Measurements from ENCODE around the gene FSCN2. TPM values are rescaled to one million over a fixed set of nuclear protein-coding genes. Genes with fewer than 3 reads are reported as not detected.
A peak's percentile ranks its signal among the peaks of the same experiment; 100 is the strongest.

FSCN2 gene
- total and polyA plus RNA-seq, 2 donors from 2014 or later, result 0.26 to 3.8 TPM

DNA sequence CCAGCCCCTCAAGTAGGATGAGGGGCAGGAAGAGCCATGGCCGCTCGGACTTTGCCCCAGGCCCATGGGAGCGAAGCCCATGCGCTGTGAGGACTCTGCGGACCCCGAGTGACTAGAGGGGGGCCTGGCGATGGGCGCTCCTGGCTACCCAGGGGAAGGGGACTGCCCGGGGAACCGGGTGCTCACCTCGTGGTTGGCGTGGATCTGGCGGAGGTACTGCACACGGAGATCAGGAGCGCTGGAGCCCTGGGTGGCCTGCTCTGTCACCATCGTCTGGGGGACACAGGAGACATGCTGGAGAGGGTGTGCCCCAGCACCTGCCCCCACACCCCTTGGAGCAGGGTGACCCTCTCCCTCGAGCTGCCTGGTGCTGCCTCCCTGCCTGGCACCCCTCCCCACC is 12.9 kb downstream of the FSCN2 start:
- no peaks in the 10 kb centered on the region for H3K9me3 ChIP-seq (ENCODE audit: control insufficient read depth in 2 of 3, insufficient read depth in 1 of 3, low read length in 3 of 3)
- no peak overlapping the region for H3K9ac ChIP-seq (ENCODE audit: low read length in 3 of 3)
- intact Hi-C loops (cut with DNase I), result no loop called here
- H3K36me3 ChIP-seq (ENCODE audit: control insufficient read depth in 2 of 3, insufficient read depth in 3 of 3, low read length in 3 of 3), result peaks cover 0 to 11% (median 4%) of the 10 kb centered on the region in 3 donors
- peaks cover 0 to 5% (median 0%) of the 10 kb centered on the region in 3 donors for H3K4me1 ChIP-seq (ENCODE audit: control insufficient read depth in 2 of 3, insufficient read depth in 2 of 3, low read depth in 1 of 3, low read length in 3 of 3)
- FAIRE-seq, result no peak
- peaks cover 2% of the 10 kb centered on the region for H3K27me3 ChIP-seq (ENCODE audit: control insufficient read depth, insufficient read depth, low read length)
- no peak overlapping the region for H3K27ac ChIP-seq (ENCODE audit: low read depth in 2 of 2, low read length in 2 of 2)
- TF ChIP-seq, protein P1, sequence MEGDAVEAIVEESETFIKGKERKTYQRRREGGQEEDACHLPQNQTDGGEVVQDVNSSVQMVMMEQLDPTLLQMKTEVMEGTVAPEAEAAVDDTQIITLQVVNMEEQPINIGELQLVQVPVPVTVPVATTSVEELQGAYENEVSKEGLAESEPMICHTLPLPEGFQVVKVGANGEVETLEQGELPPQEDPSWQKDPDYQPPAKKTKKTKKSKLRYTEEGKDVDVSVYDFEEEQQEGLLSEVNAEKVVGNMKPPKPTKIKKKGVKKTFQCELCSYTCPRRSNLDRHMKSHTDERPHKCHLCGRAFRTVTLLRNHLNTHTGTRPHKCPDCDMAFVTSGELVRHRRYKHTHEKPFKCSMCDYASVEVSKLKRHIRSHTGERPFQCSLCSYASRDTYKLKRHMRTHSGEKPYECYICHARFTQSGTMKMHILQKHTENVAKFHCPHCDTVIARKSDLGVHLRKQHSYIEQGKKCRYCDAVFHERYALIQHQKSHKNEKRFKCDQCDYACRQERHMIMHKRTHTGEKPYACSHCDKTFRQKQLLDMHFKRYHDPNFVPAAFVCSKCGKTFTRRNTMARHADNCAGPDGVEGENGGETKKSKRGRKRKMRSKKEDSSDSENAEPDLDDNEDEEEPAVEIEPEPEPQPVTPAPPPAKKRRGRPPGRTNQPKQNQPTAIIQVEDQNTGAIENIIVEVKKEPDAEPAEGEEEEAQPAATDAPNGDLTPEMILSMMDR (IDR thresholded peaks at IDR 0.05; ENCODE audit: borderline replicate concordance, extremely low read depth, insufficient read depth), result no peak
- no peak overlapping the region for H3K4me3 ChIP-seq (ENCODE audit: low read length in 3 of 3)
- DNase-seq, result peak in 2 of 5 donors; percentile 39 to 64

DNA sequence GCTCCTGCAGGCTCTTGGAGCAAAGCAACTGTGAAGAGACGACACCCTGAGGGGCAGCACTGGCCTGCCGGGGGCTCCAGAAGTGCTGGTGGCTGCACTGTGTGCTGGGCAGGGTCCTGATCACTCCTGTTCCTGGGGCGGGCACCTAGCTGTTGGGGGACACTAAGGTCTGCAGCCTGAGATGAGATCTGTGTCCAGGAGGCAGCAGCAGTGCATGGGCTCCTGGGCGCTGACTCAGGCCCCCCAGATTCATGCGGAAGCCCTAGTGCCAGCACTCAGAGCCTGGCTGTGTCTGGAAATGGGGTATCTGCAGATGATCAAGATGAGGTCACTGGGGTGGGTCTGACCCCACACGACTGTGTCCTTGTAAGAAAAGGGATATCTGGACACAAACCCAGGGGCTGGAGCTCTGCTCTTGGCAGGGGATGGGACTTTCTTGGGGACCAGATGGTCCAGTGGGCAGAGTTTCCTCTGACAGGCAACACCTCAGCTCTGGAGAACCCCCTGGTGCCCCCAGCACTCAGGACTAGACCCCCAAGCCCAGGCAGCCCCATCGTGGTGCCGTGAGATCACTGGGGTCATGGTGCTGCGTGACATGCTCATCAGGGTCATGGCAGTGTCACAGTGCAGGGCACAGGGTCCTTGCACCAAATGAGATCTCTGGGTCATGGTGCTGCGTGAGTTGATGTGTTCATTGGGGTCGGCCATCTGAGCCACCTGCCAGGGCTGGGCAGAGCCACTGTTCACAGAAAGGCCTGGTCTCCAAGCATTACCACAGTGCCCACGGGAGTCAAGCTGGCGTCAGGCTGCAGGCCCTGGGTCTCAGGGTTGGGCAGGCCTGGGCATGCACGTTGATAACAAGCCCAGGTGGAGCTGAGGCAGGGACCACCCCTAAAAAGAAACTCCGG is 14.5 kb downstream of the FSCN2 start:
- Histone ChIP-seq H3K4me3 (ENCODE audit: low read length in 3 of 3) (no peak overlapping the region), H3K27ac (ENCODE audit: low read depth in 2 of 2, low read length in 2 of 2) (no peak overlapping the region), H3K9me3 (ENCODE audit: control insufficient read depth in 2 of 3, insufficient read depth in 1 of 3, low read length in 3 of 3) (no peaks in the 10 kb centered on the region), H3K9ac (ENCODE audit: low read length in 3 of 3) (no peak overlapping the region), H3K4me1 (ENCODE audit: control insufficient read depth in 2 of 3, insufficient read depth in 2 of 3, low read depth in 1 of 3, low read length in 3 of 3) (peaks cover 0 to under 1% (median 0%) of the 10 kb centered on the region in 3 donors), H3K36me3 (ENCODE audit: control insufficient read depth in 2 of 3, insufficient read depth in 3 of 3, low read length in 3 of 3) (peaks cover 0 to 11% (median 8%) of the 10 kb centered on the region in 3 donors), H3K27me3 (ENCODE audit: control insufficient read depth, insufficient read depth, low read length) (no peaks in the 10 kb centered on the region)
- intact Hi-C loops (cut with DNase I), result no loop called here
- peak in 1 of 5 donors; percentile 53 for DNase-seq
- FAIRE-seq, result no peak
- TF ChIP-seq, protein P1 (IDR thresholded peaks at IDR 0.05; ENCODE audit: borderline replicate concordance, extremely low read depth, insufficient read depth), result no peak

DNA sequence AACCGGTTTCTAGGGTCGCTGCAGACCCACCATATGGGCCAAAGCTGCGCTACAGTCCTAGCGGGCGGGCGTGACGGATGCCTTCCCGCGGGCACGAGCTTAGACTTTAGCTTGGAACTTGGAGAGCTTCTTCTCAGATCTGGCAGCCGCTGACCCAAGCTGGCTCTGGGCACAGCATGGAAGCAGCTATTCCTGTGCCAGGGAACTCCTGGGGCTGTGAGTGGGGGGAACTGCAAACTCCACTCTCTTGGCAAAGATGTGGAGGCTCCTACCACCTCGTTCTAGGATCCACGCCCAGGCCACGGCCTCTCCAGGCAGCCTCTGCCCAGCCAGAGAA is 15.1 kb downstream of the FSCN2 start:
- H3K9me3 ChIP-seq (ENCODE audit: control insufficient read depth in 2 of 3, insufficient read depth in 1 of 3, low read length in 3 of 3), result no peaks in the 10 kb centered on the region
- no peak for FAIRE-seq
- no peaks in the 10 kb centered on the region for H3K27me3 ChIP-seq (ENCODE audit: control insufficient read depth, insufficient read depth, low read length)
- intact Hi-C loops (cut with DNase I), result no loop called here
- no peak overlapping the region for H3K4me3 ChIP-seq (ENCODE audit: low read length in 3 of 3)
- no peak for DNase-seq
- TF ChIP-seq, protein P1 (IDR thresholded peaks at IDR 0.05; ENCODE audit: borderline replicate concordance, extremely low read depth, insufficient read depth), result no peak
- no peak overlapping the region for H3K27ac ChIP-seq (ENCODE audit: low read depth in 2 of 2, low read length in 2 of 2)
- H3K4me1 ChIP-seq (ENCODE audit: control insufficient read depth in 2 of 3, insufficient read depth in 2 of 3, low read depth in 1 of 3, low read length in 3 of 3), result no peaks in the 10 kb centered on the region
- H3K9ac ChIP-seq (ENCODE audit: low read length in 3 of 3), result no peak overlapping the region
- peaks cover 0 to 11% (median 8%) of the 10 kb centered on the region in 3 donors for H3K36me3 ChIP-seq (ENCODE audit: control insufficient read depth in 2 of 3, insufficient read depth in 3 of 3, low read length in 3 of 3)

Data from kidney (tissue), 14 donors.